NCI-H345 (cell line): ENCODE measurements around the gene CASP14.
"Not testable (repeated sequence)": the region's sequence is repeated elsewhere in the genome, so short reads cannot be mapped to it uniquely, and the experiment has no call there.

Experiments
- DNase-seq: peaks from one replicate; lab custom pipeline; 2025; lab: John Stamatoyannopoulos, UW

Gene CASP14

GRCh38 chr19:15072930-15073647, 23.8 kb downstream of the CASP14 start:
- no peak for DNase-seq

GRCh38 chr19:15074371-15074770, 25.1 kb downstream of the CASP14 start:
- DNase-seq: no peak

- no peak for DNase-seq
Observed at GRCh38 chr19:15075806-15076205, 26.5 kb downstream of the CASP14 start.

DNA sequence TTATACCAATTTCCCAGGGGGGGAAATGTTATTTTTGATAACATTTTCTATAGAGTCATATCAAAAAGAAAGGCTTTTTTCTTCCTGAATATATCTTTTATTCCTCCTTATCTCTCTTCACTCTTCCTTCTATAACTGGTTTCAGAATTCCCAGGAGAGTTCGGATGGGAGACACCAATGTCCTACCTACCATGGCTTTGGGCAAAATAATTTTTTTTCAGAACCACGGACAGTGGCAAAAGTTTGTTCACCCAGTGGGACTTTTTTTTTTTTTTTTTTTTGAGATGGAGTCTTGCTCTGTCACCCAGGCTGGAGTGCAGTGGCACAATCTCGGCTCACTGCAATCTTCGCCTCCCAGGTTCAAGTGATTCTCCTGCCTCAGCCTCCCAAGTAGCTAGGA, 30.7 kb downstream of the CASP14 start:
- DNase-seq: not testable (repeated sequence)

- no peak for DNase-seq
Observed at GRCh38 chr19:15081911-15082310, 32.6 kb downstream of the CASP14 start, which contains the start of gene OR1I1. TSS of gene OR1I1 (plus strand) at chr19:15082211. CDS start at chr19:15087066, 4,855 bp downstream.

DNA sequence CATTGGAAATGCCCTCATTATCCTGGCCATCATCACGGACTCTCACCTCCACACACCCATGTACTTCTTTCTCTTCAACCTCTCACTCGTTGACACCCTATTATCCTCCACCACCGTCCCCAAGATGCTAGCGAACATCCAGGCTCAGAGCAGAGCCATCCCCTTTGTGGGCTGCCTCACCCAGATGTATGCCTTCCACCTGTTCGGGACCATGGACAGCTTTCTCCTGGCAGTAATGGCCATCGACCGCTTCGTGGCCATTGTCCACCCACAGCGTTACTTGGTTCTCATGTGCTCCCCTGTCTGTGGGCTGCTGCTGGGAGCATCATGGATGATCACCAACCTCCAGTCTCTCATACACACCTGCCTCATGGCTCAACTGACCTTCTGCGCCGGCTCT, 37.9 kb downstream of the CASP14 start:
- DNase-seq: no peak

- peak; percentile 45 for DNase-seq
Observed at GRCh38 chr19:15091918-15092753, 42.9 kb downstream of the CASP14 start.

DNA sequence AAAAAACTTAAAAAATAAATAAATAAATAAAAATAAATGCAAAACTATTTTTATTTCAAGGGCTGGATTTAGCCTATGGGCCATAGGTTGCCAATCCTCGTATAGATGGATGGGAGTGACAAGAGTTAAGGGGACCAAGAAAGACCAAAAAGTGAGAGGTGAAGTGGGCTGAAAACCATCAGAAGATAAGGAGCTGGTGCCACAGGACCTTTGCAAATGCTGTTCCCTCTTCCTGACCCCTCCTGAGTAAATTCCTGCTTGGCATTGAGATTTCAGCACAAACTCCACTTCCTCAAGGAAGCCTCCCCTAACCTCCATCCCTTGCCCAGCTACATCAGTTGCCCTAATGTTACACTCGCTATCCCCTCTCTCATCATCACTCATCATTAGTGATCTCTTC, 43.7 kb downstream of the CASP14 start:
- no peak for DNase-seq

GRCh38 chr19:15096223-15096622, 46.9 kb downstream of the CASP14 start:
- DNase-seq: no peak

DNA sequence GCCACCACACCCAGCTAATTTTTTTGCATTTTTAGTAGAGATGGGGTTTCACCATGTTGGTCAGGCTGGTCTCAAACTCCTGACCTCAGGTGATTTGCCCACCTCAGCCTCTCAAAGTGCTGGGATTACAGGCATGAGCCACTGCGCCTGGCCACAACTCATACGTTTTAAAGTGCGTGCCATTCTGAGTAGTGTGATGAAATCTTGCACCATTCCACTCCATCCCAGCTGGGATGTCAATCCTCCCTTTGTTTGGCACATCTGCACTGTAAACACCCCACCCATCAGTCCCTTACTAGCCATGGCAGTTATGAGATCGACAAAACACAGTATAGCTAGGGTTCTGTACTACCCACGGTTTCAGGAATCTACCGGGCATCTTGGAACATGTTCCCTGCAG, 48.7 kb downstream of the CASP14 start:
- DNase-seq: not testable (repeated sequence)

- no peak for DNase-seq
Observed at GRCh38 chr19:15098460-15098859, 49.2 kb downstream of the CASP14 start.

DNA sequence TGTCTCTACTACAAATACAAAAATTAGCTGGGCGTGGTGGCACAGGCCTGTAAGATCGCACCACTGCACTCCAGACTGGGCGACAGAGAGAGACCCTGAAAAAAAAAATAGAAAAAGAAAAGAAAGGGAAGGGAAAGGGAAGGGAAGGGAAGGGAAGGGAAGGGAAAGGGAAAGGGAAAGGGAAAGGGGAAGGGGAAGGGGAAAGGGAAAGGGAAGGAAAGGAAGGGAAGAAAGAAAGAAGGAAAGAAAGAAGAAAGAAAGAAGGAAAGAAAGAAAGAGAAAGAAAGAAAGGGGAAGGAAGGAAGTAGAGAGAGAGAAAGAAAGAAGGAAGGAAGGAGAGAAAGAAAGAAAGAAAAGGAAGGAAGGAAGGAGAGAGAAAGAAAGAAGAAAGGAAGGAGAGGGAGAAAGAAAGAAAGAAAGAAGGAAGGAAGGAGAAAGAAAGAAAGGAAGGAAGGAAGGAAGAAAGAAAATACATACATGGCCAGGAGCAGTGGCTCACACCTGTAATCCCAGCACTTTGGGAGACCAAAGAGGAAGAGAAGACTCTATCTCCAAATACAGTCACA, 49.8 kb downstream of the CASP14 start:
- no peak for DNase-seq

DNA sequence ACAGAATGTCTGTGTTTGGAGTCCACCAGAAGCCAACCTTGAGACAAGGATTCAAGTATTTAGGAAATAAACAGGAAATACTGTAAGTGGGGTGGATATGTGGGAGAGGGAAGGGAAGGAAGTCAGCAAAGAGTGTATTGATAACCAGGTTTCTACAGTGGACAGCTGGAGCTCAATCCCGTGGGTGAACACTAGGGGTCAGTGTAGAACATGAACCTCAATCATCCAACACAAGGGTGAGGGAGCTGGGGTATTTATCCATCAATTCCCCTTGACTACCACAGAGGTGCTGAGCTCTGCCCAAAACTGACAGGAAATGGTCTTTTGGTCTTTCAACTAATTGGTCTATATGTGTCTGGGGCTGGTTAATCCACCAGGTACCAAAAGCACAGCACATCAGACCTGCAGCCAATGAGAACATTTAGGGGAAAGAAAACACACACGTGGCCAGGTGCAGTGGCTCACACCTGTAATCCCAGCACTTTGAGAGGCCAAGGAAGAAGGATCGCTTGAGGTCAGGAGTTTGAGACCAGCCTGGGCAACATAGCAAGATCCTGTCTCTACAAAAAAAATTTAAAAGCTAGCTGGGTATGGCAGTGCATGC, 52.3 kb downstream of the CASP14 start:
- DNase-seq: no peak

DNA sequence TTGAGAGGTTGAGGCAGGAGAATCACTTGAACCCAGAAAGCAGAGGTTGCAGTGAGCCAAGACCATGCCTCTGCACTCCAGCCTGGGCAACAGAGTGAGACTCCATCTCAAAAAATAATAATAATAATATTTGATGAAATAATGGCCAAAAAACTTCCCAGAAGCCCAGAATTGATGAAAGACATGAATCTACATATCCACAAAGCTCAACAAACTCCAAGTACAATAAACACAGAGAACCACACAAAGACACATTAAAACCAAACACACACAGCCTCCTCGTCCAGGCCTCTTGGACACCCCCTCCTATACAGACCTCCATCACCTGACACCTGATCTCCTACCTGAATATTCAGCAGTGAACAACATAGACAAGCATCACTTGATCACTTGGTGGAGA, 54.7 kb downstream of the CASP14 start:
- DNase-seq: no peak

DNA sequence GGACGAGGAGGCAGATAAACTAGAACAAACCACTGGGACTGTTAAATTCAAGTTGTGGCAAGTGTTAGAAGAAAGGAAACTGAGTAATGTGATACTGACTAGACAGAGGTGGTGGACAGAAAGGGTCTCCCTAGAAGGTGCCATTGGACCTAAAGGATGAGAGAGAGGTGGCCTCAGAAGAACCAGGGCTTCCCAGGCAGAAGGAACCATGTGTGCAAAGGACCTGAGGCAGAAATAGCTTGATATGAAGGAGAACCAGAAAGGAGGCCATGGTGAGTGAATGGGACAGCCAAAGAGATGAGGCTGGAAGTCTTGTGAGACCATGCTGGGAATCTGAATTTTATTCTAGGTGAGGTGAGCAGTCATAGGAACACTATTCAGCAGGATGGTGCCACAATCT, 55.1 kb downstream of the CASP14 start:
- DNase-seq: no peak

DNA sequence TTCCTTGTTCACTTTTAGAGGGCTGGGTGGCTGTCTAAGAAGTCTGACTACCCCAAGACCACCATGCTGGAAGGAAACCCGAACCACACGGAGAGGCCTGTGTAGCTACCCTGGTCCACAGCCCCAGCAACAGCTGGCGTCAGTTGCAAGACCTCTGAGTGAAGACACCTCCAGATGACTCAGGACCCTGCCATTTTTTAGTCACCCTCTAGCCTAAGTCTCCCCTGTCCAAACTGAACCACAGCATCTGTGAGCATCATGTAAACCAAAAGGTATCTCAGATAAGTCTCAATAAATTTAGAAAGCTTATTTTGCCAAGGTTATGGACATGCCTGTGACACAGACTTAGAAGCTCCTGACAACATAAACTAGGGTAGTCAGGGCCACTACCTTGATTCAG, 55.8 kb downstream of the CASP14 start:
- no peak for DNase-seq

GRCh38 chr19:15107061-15108010, 58.1 kb downstream of the CASP14 start, which contains the start of gene SYDE1:
TSS of gene SYDE1 (plus strand) at chr19:15107401. CDS start at chr19:15107434, 33 bp downstream.
- DNase-seq: no peak
